Thyroid gland (tissue), 4 donors: Measurements from ENCODE around the gene TPGS2. TPM values are rescaled to one million over a fixed set of nuclear protein-coding genes. Genes with fewer than 3 reads are reported as not detected.
A peak's percentile ranks its signal among the peaks of the same experiment; 100 is the strongest.
"Not testable (repeated sequence)": the region's sequence is repeated elsewhere in the genome, so short reads cannot be mapped to it uniquely, and the experiment has no call there.

Source experiments
- DNase-seq, 2 donors: peaks; one replicate each; pipeline ENCODE4 v3.0.0-alpha.2; 2019
- H3K27ac ChIP-seq, 3 donors: fragments of 200-600 bp; sonication (generic); 1 replicate in 2 of 3; 2 replicates in 1 of 3; pipeline ENCODE4 v1.5.1; 2016 to 2019; ENCODE audit warnings: mild to moderate bottlenecking in 1 of 3, moderate library complexity in 1 of 3
- H3K27me3 ChIP-seq: fragments of 200-600 bp; sonication (generic); one replicate; pipeline ENCODE4 v1.5.1; 2019
- H3K36me3 ChIP-seq, 2 donors: fragments of 200-600 bp; sonication (generic); one replicate each; pipeline ENCODE4 v1.5.1; 2016 to 2019
- H3K4me1 ChIP-seq, 2 donors: fragments of 200-600 bp; sonication (generic); one replicate each; pipeline ENCODE4 v1.5.1; 2017 to 2019
- H3K4me3 ChIP-seq, 3 donors: fragments of 200-600 bp; sonication (generic); replicated peaks in 1 of 3; 1 replicate in 2 of 3; 2 replicates in 1 of 3; pipeline ENCODE4 v1.5.1; 2016; ENCODE audit warnings: mild to moderate bottlenecking in 1 of 3
- H3K9me3 ChIP-seq: fragments of 200-600 bp; sonication (generic); one replicate; pipeline ENCODE4 v1.5.1; 2017
- CTCF ChIP-seq, 6 experiments: fragments of 200-600 bp in 3 of 6; fragments of 450-650 bp in 3 of 6; sonication (generic) in 3 of 6; IDR thresholded peaks; one replicate each; pipeline ENCODE4 v1.5.1; 2016 to 2019; ENCODE audit warnings: antibody characterized with exemption in 6 of 6, mild to moderate bottlenecking in 2 of 6, inconsistent platforms in 1 of 6, moderate library complexity in 1 of 6
- POLR2A ChIP-seq, 2 donors: fragments of 450-650 bp; IDR thresholded peaks; one replicate each; pipeline ENCODE4 v1.6.1; 2017; ENCODE audit warnings: antibody characterized with exemption in 2 of 2, mild to moderate bottlenecking in 2 of 2, moderate library complexity in 1 of 2
- WGBS, 2 donors: methylation state at CpG; one replicate each; pipeline ENCODE4 v1.1.5; 2017; 5-methylcytosine and 5-hydroxymethylcytosine counted together
- intact Hi-C: fragments of 100-400 bp; cut with DNase I; formaldehyde crosslinking; loops from one replicate; pipeline ENCODE4 v1.15.1; 2023
- total RNA-seq, 4 donors: library from RNA; depleted of rRNA; stranded (reverse); fragments of >200 nt; gene quantifications; one replicate each; pipeline ENCODE4 v1.2.3, GENCODE V29; 2016

Gene TPGS2
- total RNA-seq: 100 to 1,000 TPM in 3 of 4 donors, 10 to 100 TPM in 1; 95.1 to 180 (median 142) TPM

- H3K27me3 ChIP-seq: no peaks in the 10 kb centered on the region
- H3K4me1 ChIP-seq: peaks cover 0 to 11% of the 10 kb centered on the region in 2 donors
- TF ChIP-seq POLR2A (IDR thresholded peaks at IDR 0.05) (peak in 1 of 2 donors; percentile 72), CTCF (IDR thresholded peaks at IDR 0.05) (peak in 3 of 6 experiments; percentile 38 to 43 (median 39))
- no peaks in the 10 kb centered on the region for H3K9me3 ChIP-seq
- intact Hi-C loops: no loop called here
- peak within 1 kb of the TSS; percentile 67 to 91 (median 73) for H3K27ac ChIP-seq
- WGBS, 2 donors: 0 to 1% methylated on average over 20 to 25 of the region's 83 CpGs
- no peaks in the 10 kb centered on the region for H3K36me3 ChIP-seq
- peak; percentile 85 for DNase-seq
- H3K4me3 ChIP-seq: peak within 1 kb of the TSS; percentile 84 to 87 (median 86)
These were observed at the start of gene TPGS2, which contains the start of gene KIAA1328 for GRCh38 chr18:36828630-36829361. TSS of gene TPGS2 (minus strand) at chr18:36829002. CDS start at chr18:36828767, 235 bp downstream. TSS of gene KIAA1328 (plus strand) at chr18:36829127. CDS start at chr18:36829139, 12 bp downstream.

GRCh38 chr18:36873826-36874225 is 45.0 kb upstream of the TPGS2 start:
- intact Hi-C loops, H3K27ac ChIP-seq, H3K4me3 ChIP-seq, H3K27me3 ChIP-seq, H3K36me3 ChIP-seq, H3K9me3 ChIP-seq, DNase-seq, H3K4me1 ChIP-seq: not testable (repeated sequence)

GRCh38 chr18:36872329-36872728 is 43.5 kb upstream of the TPGS2 start:
- H3K4me3 ChIP-seq: no peak overlapping the region
- H3K4me1 ChIP-seq: peaks cover 2 to 3% of the 10 kb centered on the region in 2 donors
- no peak overlapping the region for H3K27ac ChIP-seq
- no peaks in the 10 kb centered on the region for H3K27me3 ChIP-seq
- H3K9me3 ChIP-seq: no peaks in the 10 kb centered on the region
- no peak for DNase-seq
- no peaks in the 10 kb centered on the region for H3K36me3 ChIP-seq
- TF ChIP-seq CTCF (IDR thresholded peaks at IDR 0.05) (no peak), POLR2A (IDR thresholded peaks at IDR 0.05) (no peak)
- intact Hi-C loops: no loop called here

GRCh38 chr18:36871801-36872200 is 43.0 kb upstream of the TPGS2 start:
- no peaks in the 10 kb centered on the region for H3K36me3 ChIP-seq
- no peaks in the 10 kb centered on the region for H3K27me3 ChIP-seq
- H3K4me1 ChIP-seq: peaks cover 2 to 3% of the 10 kb centered on the region in 2 donors
- H3K9me3 ChIP-seq: no peaks in the 10 kb centered on the region
- TF ChIP-seq CTCF (IDR thresholded peaks at IDR 0.05): no peak
- no peak for TF ChIP-seq POLR2A (IDR thresholded peaks at IDR 0.05)
- DNase-seq: no peak
- H3K4me3 ChIP-seq: no peak overlapping the region
- intact Hi-C loops: no loop called here
- WGBS, 2 donors: 51 to 85% methylated on average over 3 of the region's 3 CpGs
- H3K27ac ChIP-seq: no peak overlapping the region

GRCh38 chr18:36867056-36867455 is 38.3 kb upstream of the TPGS2 start:
- intact Hi-C loops: no loop called here
- H3K4me1 ChIP-seq: no peaks in the 10 kb centered on the region
- WGBS, 2 donors: 93 to 100% methylated on average over 1 of the region's 1 CpG
- H3K4me3 ChIP-seq: no peak overlapping the region
- H3K27ac ChIP-seq: no peak overlapping the region
- H3K27me3 ChIP-seq: no peaks in the 10 kb centered on the region
- no peaks in the 10 kb centered on the region for H3K36me3 ChIP-seq
- TF ChIP-seq CTCF (IDR thresholded peaks at IDR 0.05): no peak
- no peak for TF ChIP-seq POLR2A (IDR thresholded peaks at IDR 0.05)
- DNase-seq: no peak
- H3K9me3 ChIP-seq: no peaks in the 10 kb centered on the region
